ENCODE measurements around the gene PTPRD.

- TF ChIP-seq CTCF (conservative IDR thresholded peaks at IDR 0.05 in 1 of 2, IDR thresholded peaks at IDR 0.05 in 1 of 2; ENCODE audit: low read depth in 1 of 2, low read length in 2 of 2) (no peak), EZH2 (IDR thresholded peaks at IDR 0.05; ENCODE audit: low read length, missing control alignments) (no peak)
Observed at GRCh38 chr9:9783211-9783610, 829.6 kb downstream of the PTPRD start.

All from fibroblast of lung (primary cell).